Ectodermal cell (in vitro differentiated cells): ENCODE data around the gene CHRNB1.
"Not testable (repeated sequence)": the region's sequence is repeated elsewhere in the genome, so short reads cannot be mapped to it uniquely, and the experiment has no call there.

Experiments
- H3K27ac ChIP-seq: 2 replicates; pipeline ENCODE4 v1.7.0; 2013; ENCODE audit warnings: mild to moderate bottlenecking, low read depth, low read length; ENCODE audit not compliant: insufficient read depth, poor library complexity, severe bottlenecking
- H3K27me3 ChIP-seq: 2 replicates; pipeline ENCODE4 v1.7.0; 2013; ENCODE audit warnings: mild to moderate bottlenecking, low read length; ENCODE audit not compliant: insufficient read depth, control insufficient read depth, poor library complexity, severe bottlenecking
- H3K36me3 ChIP-seq: one replicate; pipeline ENCODE4 v1.7.0; 2013; ENCODE audit warnings: low read length; ENCODE audit not compliant: control insufficient read depth, insufficient read depth
- H3K4me1 ChIP-seq: one replicate; pipeline ENCODE4 v1.7.0; 2013; ENCODE audit warnings: low read length; ENCODE audit not compliant: control insufficient read depth, insufficient read depth
- H3K4me3 ChIP-seq: 2 replicates; pipeline ENCODE4 v1.7.0; 2013; ENCODE audit warnings: low read depth, low read length, control low read depth; ENCODE audit not compliant: insufficient read depth
- H3K9me3 ChIP-seq: 2 replicates; pipeline ENCODE4 v1.7.0; 2013; ENCODE audit warnings: mild to moderate bottlenecking, low read length, moderate library complexity; ENCODE audit not compliant: control insufficient read depth
- WGBS, 2 experiments: methylation state at CpG; one replicate each; pipeline ENCODE4 v1.1.7; 2013; ENCODE audit warnings: missing lambda C conversion rate in 2 of 2; 5-methylcytosine and 5-hydroxymethylcytosine counted together

CHRNB1 gene

DNA sequence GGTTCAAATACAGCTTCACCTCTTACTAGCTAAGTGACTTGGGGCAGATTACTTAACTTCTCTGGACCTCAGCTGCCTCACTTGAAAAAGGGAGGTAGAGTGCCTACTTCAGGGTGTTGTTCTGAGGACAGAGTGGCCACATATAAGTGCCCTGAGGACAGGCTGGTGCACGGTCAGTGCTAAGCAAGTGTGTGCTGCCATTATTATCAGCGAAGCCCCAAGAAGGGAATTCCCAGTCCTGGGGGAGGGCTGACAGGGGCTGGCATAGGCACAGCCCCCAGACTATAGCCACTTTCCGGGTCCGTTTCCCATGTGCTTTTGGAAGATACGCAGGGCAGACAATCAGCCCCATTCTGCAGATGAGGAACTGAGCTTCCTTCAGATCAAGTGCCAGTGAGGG is 32.1 kb downstream of the CHRNB1 start:
- Histone ChIP-seq H3K36me3 (no peaks in the 10 kb centered on the region), H3K9me3 (no peaks in the 10 kb centered on the region), H3K4me1 (peaks cover 31% of the 10 kb centered on the region), H3K27ac (no peak overlapping the region), H3K27me3 (no peaks in the 10 kb centered on the region), H3K4me3 (no peak overlapping the region)
- WGBS, 2 experiments: 95 to 98% methylated on average over 5 of the region's 5 CpGs

DNA sequence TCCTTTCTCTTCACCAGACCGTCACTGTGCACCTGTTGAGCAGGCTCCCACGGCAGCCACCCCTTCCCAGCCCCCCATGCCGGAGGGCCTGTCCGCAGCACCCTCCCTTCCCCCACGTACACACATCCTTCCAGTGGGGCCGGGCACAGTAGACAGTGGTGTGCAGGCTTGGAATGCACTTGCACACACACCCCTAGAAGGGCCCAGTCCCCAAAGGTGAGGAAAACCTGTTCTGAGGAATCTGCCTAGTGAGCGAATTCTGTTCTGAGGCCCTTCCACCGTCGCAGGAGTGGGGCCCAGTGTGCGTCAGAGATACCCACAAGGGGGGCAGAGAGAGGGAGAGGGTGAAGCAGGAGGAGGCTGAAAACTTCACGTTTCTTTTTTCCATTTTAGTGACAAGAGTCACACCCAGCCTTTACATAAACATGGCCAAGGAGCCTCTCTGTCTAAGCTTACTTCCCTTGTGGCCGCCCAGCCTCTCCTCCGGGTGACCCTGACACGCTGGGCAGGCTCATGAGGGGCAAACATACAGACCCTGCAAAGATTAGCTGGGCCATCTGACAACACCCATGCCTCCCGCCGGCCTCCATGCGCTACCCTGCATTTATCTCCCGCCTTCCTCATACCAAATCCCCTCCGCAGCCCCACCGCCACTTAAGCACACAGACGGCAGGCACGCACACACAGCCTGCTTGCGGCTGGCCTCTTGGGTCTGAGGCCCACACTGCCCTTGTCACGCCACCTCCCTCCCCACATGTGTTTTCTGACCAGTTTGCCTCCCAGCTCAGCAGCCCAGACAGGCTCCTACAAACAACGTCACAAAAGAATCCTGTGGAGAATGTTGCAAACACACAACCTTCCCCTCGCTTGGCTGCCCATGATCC is 32.8 kb downstream of the CHRNB1 start:
- Histone ChIP-seq H3K27me3 (no peaks in the 10 kb centered on the region), H3K27ac (no peak overlapping the region), H3K4me1 (peaks cover 34% of the 10 kb centered on the region), H3K36me3 (no peaks in the 10 kb centered on the region), H3K4me3 (peak overlapping the region; percentile 71), H3K9me3 (no peaks in the 10 kb centered on the region)
- WGBS, 2 experiments: 69 to 73% methylated on average over 26 of the region's 26 CpGs

GRCh38 chr17:7478276-7479212 is 33.7 kb downstream of the CHRNB1 start:
- Histone ChIP-seq H3K27ac (peak overlapping the region; percentile 60), H3K27me3 (no peaks in the 10 kb centered on the region), H3K4me1 (peaks cover 42% of the 10 kb centered on the region), H3K36me3 (no peaks in the 10 kb centered on the region), H3K4me3 (peak overlapping the region; percentile 71), H3K9me3 (no peaks in the 10 kb centered on the region)
- WGBS, 2 experiments: 35% methylated on average over 40 of the region's 40 CpGs

DNA sequence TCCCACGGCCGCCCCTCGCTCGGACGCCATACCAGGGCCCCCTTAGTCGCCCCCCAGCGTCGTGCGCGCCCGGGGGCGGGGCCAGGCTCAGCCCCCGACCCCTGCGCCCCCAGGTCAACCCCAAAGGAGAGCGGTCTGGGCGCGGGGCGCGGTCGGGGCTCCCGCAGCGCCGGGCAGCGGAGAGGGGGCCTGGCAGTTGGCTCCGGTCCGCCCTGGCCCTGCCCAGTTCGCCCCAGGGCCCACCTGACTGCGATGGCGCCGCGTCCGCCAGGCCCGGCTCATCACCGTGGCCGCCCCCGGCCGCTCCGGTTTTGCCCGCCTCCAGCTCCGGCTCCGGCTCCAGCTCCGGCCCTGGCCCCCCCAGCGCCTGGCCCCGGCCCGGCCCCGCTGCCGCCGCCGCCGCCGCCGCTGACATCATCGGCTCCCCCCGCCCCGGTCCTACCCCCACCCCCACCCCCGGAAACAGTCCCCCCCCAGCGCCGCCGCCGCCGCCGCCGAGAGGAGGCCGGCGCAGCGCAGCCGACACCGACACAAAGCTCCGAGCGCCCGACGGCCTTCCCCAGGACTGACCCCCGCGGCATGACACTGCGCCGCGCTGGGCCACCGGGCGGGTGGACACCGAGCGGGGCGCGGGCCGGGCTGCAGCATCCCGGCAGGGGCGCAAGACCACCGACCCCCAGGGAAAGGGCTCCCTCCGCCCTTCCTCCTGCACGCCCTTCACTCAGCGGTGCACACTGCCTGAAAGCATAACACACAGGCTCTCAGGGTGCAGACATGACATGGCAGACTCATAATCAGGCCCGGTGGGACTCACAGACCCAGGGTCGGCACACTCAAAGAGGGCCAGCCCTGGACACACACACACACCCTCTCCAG is 34.6 kb downstream of the CHRNB1 start, which contains the start of gene ZBTB4:
ZBTB4 (minus strand) TSS at position 419 of the 876 bp plus-strand sequence. CDS start 12,830 bp downstream, outside the sequence.
- Histone ChIP-seq H3K27ac (peak within 1 kb of the TSS; percentile 79), H3K4me3 (peak within 1 kb of the TSS; percentile 71), H3K9me3 (no peaks in the 10 kb centered on the region), H3K4me1 (peaks cover 42% of the 10 kb centered on the region), H3K27me3 (no peaks in the 10 kb centered on the region), H3K36me3 (no peaks in the 10 kb centered on the region)
- 1% methylated on average over 78 to 85 of the region's 92 CpGs for WGBS, 2 experiments

- Histone ChIP-seq H3K9me3 (no peaks in the 10 kb centered on the region), H3K4me3 (peak overlapping the region; percentile 71), H3K27me3 (no peaks in the 10 kb centered on the region), H3K27ac (peak overlapping the region; percentile 79), H3K36me3 (no peaks in the 10 kb centered on the region), H3K4me1 (peaks cover 42% of the 10 kb centered on the region)
- WGBS, 2 experiments: 29 to 30% methylated on average over 8 of the region's 8 CpGs
Measured at GRCh38 chr17:7480089-7480384, 35.2 kb downstream of the CHRNB1 start.

GRCh38 chr17:7481275-7481674 is 36.4 kb downstream of the CHRNB1 start, which contains the start of gene SLC35G6:
Gene SLC35G6 (plus strand): TSS chr17:7481446. CDS start chr17:7481517, 71 bp downstream.
- not testable (repeated sequence) for H3K36me3 ChIP-seq, H3K27ac ChIP-seq, H3K4me3 ChIP-seq, H3K27me3 ChIP-seq, H3K9me3 ChIP-seq
- 68 to 89% methylated on average over 3 to 4 of the region's 4 CpGs for WGBS, 2 experiments
- peaks cover 50% of the 10 kb centered on the region for H3K4me1 ChIP-seq

DNA sequence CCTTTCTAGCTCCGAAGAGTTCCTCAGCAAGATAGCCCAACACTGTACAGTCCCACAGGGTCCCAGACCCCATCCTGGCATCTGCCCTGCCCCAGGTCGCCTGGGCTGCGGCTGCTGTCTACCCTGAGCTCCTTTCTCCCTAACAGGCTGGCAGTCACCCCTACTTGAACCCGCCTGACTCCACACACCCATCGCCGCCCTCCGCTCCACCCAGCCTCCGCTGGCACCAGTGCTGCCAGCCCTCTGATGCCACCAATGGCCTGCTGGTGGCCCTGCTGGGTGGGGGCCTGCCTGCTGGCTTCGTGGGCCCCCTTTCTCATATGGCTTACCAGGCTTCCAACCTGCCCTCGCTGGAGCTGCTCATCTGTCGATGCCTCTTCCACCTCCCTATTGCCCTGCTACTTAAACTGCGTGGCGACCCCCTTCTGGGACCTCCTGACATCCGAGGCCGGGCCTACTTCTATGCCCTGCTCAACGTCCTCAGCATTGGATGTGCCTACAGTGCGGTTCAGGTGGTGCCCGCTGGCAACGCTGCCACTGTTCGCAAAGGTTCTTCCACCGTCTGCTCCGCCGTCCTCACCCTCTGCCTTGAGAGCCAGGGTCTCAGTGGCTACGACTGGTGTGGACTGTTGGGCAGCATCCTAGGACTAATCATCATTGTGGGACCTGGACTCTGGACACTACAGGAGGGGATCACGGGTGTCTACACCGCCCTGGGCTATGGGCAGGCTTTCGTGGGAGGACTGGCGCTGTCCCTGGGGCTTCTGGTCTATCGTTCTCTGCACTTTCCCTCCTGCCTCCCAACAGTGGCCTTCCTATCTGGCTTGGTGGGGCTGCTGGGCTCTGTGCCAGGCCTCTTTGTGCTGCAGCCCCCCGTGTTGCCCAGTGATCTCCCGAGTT is 37.2 kb downstream of the CHRNB1 start:
- not testable (repeated sequence) for H3K9me3 ChIP-seq, H3K4me3 ChIP-seq, H3K27me3 ChIP-seq, H3K27ac ChIP-seq, H3K36me3 ChIP-seq
- H3K4me1 ChIP-seq: peaks cover 51% of the 10 kb centered on the region
- 89 to 92% methylated on average over 31 of the region's 31 CpGs for WGBS, 2 experiments

- Histone ChIP-seq H3K27ac (peak overlapping the region; percentile 99), H3K4me3 (peak overlapping the region; percentile 62), H3K4me1 (peaks cover 45% of the 10 kb centered on the region)
- not testable (repeated sequence) for H3K27me3 ChIP-seq, H3K36me3 ChIP-seq, H3K9me3 ChIP-seq
- WGBS, 2 experiments: 86 to 88% methylated on average over 6 of the region's 6 CpGs
Measured at GRCh38 chr17:7482742-7483088, 37.9 kb downstream of the CHRNB1 start.
